Measurements from ENCODE around the gene CCDC107.
"Not testable (repeated sequence)": the region's sequence is repeated elsewhere in the genome, so short reads cannot be mapped to it uniquely, and the experiment has no call there.

CCDC107 gene, protein sequence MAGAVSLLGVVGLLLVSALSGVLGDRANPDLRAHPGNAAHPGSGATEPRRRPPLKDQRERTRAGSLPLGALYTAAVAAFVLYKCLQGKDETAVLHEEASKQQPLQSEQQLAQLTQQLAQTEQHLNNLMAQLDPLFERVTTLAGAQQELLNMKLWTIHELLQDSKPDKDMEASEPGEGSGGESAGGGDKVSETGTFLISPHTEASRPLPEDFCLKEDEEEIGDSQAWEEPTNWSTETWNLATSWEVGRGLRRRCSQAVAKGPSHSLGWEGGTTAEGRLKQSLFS

DNA sequence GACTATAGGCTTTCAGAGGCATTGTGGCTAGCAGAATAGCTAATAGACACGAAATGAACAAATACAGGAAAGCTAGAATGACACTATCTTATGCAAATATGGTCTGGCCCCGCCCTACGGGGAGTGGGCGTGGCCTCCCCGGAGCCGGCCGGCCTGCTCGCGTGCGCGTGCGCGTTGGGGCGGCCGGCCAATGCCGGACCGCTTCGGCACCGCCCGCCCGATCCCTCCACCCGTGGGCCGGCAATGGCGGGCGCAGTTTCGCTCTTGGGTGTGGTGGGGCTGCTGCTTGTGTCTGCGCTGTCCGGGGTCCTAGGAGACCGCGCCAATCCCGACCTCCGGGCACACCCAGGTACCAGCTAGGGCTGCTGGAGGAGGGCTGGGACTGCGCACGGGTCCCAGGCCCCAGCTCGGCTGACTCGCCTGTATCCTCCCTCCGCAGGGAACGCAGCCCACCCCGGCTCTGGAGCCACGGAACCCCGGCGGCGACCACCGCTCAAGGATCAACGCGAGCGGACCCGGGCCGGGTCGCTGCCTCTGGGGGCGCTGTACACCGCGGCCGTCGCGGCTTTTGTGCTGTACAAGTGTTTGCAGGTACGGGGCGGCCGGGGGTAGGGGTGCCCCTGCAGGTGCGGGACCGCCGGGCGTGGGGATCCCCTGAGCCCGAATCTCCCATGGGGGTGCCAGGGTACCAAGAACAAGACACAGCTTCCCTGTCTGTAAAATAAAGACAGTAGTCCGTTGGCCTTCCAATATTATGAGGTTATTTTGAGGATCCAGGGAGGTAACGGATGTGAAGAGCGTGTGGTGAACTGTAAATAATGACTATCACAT, at the start of gene CCDC107:
Gene CCDC107, plus strand, starts transcription at position 156 of the 831 bp plus-strand sequence. Its CDS starts 88 bp downstream, at position 244.
- peak; percentile 94 to 95 for DNase-seq

DNA sequence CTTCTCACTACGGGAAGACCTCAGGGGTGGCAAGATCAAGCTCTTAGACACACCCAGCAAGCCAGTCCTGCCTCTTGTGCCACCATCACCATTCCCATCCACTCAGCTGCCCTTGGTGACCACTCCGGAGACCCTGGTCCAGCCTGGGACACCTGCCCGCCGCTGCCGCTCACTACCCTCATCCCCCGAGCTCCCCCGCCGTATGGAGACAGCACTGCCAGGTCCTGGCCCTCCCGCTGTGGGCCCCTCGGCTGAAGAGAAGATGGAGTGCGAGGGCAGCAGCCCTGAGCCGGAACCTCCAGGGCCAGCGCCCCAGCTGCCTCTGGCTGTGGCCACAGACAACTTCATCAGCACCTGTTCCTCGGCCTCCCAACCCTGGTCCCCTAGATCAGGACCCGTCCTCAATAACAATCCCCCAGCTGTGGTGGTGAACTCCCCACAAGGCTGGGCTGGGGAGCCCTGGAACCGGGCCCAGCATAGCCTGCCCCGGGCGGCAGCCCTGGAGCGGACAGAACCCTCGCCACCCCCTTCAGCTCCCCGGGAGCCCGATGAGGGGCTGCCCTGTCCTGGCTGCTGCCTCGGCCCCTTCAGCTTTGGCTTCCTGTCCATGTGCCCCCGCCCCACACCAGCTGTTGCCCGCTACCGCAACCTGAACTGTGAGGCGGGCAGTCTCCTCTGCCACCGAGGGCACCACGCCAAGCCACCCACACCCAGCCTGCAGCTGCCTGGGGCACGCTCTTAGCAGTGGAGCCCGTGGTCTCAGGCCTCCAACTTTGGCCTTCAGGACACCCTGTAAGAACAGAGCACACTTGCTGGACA, 48.9 kb upstream of the CCDC107 start:
- no peak for DNase-seq

DNA sequence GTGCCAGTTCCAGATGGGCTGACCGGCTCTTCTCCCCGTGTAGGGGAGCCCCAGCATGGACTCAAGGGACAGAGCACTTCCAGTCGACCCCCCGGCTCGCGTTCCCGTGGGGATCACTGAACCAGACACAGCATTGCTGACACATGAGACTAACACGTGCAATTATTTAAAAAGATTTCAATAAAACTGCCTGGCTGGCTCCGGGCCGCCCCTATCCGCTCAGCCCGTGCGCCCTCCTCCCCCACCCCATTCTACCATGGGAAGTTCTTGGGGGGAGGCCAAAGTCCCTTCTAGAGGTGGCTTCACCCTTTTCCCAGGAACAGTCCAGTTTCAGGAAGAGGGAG, 48.3 kb upstream of the CCDC107 start:
- DNase-seq = no peak

DNA sequence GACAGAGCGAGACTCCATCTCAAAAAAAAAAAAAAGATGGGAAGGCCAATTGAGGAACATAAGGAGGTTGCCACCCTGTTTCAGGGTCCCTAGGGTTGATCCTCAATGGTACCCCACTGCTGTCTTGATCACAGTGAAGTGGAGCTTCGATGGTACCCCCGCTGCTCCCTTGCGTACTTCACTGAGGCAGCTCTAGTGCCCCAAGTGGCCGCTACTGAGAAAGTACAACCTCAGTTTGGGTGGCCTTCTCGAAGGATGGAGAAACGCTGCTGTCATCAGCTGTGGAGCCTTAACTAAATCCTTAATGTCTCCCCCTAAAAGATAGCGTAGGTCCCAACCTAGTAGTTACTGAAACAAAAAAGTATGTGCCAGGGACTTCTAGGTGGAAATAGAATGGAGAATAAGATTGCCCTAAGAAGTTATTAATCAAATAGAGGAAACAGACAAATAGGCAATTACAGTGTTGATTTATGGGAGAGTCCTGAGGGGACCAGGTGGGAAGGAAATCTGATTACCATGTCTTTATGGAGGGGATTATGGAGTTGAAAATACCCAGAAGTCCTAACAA, 46.8 kb upstream of the CCDC107 start:
- DNase-seq = peak in 1 of 2 experiments; percentile 37

DNA sequence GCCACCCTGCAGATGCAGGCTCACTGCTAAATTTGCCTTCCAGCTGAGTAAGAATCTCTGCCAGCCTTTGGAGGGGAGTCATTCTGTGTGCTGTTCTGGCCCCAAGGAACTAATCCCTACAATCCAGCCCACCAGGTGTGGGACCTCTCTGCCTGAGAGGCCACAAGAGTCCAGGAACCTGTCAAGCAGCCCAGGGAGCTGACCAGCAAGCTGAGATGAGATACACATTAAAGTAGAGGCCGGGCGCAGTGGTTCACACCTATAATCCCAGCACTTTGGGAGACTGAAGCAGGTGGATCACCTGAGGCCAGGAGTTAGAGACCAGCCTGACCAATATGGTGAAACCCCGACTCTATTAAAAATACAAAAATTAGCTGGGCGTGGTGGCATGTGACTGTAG, 46.0 kb upstream of the CCDC107 start:
- DNase-seq = not testable (repeated sequence)

DNA sequence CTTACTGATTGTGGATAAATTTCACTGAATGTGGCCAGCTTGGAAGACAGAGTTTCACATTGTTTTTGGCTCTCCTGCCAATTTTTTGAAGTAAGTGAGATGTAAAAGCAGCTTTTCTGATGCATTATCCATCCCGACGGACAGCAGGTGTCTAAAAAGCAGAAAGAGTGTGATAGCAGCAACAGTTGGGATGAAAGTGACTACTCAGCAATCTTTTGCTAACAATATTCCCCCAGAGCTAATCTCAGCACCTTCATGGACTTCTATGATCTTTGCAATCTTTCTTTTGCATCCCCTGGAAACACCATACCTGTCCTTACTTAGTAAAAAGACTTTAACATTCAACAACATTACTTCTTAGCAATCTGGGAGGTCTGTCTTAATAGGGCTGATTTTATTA, 45.2 kb upstream of the CCDC107 start:
- no peak for DNase-seq

DNA sequence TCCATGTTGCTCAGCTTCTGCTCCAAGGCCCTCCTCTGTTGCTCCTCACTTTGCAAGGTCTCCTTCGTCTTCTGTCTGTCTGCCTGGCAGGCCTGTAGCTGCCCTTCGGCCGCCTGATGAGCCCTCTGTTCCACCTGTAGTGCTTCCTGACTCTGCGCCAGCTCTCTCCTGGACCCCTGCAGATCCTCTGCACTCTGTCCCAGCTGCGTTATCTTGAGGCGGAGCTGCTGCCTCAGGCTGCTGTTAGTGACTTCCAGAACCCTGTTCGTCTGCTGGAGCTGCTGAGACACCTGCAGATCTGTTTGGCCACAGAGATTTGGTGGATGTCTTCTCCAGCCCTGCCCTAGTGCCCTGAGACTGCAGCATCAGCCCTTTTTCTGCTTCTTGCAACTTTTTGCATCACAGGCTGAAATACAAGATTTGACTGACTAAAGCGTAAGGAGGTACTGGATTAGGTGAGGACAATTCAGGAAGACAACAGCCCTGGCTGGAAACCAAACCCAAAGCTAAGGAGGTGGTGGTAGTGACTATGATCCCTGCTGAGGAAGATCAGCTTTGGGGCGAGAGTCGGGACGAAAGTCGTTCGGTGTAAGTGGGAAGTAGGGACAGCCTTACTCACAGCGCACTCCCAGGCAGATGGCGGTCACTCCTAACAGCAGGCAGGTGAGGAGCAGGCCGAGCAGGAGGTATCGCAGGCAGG, 42.0 kb upstream of the CCDC107 start:
- no peak for DNase-seq

DNA sequence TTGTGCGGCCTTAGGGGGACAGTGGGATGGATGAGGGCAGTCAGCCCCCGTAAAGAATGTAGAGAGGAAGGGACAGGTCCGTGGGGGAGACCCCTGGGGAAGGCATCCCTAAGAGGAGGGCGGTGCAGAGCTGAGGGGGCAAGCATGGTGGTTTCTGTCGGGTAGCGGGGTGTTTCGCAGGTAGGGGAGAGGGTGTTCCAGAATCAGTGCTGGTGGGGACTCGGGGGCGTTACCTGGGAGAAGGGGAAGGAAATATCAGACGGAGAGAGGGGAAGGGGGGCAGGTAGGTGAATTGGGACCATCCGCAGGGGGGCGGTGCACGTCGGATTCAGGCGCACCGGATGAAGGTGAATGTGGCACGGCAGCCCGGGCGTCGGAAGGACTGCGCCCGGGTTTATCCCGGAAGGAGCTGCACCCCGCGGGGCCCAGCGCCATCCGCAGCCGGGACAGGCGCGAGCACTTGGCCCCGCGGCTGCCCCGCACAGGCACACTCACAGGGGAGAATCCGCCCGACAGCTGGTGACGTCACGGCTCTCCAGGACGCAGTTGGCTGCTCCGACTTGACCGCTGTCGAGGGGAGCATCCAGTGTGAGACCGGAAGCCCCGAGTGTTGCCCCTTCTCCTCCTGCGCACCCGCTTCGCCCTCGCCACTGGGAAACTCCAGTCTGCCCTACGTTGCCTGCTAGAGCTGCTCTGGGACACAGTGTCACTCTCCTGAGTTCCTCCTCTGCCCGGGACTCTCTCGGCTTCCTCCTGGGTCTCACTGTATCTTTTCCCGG, 41.2 kb upstream of the CCDC107 start:
- no peak for DNase-seq

DNA sequence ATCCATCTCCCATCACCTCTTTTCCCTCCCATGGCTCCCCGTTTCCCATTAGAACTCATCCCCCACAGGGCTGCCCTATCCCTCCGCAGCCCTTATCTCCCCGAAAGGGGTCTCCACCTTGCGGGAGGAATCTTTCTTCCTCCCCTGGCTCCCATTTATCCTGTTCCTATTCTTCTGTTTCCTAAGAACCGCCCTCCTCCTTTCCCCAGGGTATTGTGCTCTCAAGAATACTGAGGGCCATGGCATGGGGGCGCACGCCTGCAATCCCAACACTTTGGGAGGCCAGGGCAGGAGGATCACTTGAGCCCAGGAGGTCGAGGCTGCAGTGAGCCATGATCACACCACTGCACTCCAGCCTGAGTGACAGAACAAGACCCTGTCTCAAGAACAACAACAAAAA, 40.5 kb upstream of the CCDC107 start:
- no peak for DNase-seq

DNA sequence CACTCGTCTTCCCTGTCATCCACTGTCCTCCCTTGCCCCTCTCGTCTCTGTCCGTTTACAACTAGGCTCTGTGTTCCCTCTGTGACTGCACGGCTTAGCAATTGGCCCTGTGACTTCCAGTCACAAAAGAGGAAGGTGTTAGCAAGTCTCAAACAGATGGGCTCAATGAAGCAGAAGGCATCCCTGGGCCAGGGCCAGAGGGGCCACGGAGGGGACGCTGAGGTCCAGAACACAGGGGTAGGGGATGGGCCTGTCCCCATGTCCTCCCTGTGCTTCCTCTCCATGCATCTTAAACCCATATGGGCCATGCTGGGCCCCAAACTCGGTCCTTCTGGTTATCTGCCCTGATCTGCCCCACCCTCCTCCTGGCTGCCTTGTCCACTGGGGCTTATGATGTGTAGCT, 39.8 kb upstream of the CCDC107 start, which contains the start of gene CD72:
Gene CD72, minus strand, starts transcription at position 89 of the 403 bp plus-strand sequence. CDS start 110 bp downstream, outside the sequence.
- no peak for DNase-seq

DNA sequence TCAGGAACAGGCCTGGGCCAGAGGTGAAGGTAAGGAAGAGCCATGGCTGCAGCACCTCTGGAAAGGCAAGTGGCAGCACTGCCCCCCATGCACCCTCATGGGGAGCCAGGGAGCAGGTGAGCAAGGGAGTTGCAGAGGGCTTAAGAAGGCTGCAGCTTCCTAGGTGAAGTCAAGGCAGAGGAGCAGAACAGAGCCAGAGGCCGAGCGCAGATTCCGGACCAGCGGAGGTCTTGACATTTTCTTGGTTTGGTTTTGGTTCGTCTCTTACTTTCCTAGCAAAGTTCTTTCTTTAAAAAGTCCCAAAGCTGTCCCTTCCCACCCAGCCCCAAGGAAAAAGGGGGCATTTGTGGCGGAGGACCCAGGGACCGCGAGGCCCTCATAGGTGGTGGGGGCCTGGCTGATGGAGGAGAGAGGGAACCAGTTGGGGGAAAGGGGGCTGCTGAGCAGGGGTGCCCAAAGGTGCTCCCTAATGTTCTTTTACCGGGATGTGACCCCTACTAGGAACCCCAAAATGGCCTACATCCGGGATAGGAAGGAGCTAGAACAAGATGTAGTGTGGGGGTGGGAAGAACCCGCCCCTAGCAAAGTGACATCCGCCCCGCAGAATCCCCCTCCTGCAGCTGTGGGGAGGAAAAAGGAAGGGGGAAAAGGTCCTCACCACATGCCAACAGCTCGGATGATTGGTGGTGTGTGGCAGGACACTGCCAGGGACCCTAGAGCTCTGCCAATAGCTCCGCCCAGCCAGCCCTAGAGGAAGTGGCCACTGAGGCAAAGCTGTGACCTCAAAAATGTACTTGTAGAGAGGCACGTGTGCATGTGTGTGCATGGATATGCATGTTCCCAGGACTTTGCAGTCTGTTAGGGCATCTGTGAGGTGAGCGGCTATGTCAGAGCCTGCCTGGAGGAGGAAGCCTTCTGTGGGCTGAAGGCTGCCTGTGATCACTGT, 39.0 kb upstream of the CCDC107 start:
- DNase-seq = no peak

DNA sequence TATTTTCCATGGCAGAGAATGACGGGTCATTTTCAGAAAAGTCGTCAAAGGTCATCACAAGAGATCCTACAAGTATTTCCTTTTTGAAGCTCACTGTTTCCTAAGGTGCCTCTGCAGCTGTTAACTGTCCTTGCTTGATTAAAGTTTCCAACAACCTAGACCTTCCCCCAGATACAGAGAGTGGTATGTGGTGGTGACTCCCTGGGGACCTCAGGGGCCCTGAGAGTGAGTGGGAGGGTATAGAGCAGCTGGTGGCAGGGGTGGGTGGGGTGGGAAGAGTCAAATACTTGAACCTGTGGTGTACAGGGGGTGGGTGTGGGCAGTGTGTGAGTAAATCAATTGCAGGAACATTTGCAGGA, 38.3 kb upstream of the CCDC107 start:
- no peak for DNase-seq

DNA sequence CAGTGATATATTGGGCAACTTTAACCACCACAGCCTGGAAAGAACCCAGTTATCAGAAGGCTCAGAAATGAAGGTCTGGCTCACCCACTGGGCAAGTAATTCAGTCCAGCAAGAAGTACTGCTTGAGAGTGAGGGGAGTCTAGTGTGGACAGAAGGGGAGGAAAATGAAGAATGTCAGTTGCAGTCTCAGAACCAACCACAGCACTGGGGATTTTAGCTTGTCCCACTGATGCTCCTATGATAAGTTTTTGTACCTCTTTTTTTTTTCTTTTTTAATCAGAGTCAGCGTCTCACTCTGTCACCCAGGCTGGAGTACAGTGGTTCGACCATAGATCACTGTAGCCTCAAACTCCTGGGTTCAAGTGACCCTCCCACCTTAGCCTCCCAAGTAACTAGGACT, 30.5 kb upstream of the CCDC107 start:
- no peak for DNase-seq

DNA sequence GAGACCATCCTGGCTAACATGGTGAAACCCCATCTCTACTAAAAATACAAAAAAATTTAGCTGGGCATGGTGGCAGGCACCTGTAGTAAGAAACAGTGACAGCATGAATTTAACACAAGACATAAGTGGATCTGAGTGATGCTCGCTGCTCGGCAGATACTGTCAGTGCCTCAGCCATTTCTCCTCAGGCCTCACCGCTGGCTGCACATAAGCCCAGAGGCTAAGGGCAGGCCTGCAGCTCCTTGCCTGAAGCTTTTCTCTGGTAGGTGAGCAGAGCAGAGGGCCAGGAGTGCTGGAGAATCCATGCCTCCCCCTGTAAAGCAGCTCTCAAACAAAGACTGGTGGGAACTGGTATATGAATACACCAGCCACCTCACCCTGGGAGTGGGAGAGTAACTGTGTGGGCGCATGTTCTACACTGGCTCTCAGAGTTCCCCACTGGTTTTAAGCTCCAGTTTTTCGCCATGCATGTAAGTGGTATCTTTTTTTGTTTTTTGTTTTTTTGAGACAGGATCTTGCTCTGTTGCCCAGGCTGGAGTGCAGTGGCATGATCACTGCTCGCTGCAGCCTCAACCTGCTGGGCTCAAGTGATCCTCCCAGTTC, 29.6 kb upstream of the CCDC107 start:
- DNase-seq = no peak

DNA sequence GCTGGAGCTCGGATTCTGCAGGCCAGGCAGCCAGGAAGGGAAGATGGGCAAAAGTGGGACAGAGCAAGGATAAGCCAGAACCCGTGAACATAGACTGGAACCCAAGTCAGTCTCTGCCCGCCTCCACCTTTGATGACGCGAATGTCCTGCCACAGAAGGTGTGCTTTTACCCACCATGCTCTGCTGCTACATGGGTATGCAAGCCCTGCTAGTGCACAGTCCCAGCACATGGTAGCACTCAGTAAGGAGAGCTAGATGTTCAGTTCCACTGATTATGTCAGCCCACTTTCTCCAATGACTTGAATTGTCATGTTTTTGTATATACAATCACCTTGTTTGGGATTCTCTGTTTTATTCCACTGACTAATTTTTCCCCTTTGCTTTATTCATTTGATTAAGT, 28.5 kb upstream of the CCDC107 start:
- DNase-seq = no peak

DNA sequence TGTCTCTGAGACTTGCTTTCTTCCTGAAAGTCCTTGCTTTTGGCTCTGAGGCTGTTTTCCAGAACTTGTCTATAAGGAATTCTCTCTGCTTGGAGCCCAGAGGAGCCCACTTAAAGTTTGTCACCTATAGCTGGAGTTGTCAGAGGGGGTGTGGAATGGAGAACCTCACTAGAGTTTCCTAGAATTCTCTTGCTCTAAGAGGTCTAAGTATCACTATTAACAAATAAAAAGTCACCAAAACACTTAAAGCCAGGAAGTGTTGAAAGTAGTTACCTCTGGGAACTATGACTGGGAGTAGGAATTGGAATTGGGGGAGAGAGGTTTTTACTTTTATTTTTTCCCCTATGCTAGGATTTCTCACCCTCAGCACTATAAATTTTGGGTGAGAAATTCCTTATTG, 22.4 kb upstream of the CCDC107 start:
- DNase-seq = no peak

DNA sequence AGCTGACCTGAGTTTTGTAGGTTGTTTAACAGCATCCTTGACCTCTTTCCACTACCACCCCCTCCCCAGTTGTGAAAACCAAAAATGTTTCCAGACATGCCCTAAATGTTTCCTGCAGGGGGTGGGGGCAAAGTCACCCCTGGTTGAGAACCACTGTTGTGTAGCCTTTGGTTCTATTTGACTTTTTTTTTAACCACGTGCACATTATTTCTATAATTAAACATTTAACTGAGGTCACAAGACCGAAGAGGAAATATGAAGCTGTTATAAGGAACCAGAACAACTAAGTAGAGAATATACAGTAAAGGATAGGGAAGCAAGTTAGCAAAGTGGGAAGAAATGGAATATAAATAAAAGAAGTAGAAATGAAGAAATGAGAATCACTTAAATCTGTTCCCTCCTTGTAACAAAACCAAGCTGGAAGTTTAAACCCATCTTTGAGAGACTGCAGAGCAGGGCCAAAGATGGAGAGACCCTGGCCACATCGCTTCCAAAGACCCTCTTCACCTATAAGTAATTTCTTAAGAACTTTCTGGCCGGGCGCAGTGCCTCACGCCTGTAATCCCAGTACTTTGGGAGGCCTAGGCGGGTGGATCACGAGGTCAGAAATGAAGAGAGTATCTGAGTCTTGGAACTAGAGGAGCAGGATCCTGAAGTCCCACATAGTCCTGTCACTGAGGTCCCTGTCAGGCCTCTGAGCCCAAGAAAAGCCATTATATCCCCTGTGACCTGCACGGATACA, 21.8 kb upstream of the CCDC107 start:
- no peak for DNase-seq

DNA sequence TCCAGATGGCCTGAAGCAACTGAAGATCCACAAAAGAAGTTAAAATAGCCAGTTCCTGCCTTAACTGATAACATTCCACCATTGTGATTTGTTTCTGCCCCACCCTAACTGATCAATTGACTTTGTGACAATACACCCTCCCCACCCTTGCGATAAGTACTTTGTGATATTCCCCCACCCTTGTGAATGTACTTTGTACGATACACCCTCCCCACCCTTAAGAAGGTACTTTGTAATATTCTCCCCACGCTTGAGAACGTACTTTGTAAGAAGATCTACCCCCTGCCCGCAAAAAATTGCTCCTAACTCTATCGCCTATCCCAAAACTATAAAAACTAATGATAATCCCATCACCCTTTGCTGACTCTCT, 21.2 kb upstream of the CCDC107 start:
- DNase-seq = not testable (repeated sequence)

DNA sequence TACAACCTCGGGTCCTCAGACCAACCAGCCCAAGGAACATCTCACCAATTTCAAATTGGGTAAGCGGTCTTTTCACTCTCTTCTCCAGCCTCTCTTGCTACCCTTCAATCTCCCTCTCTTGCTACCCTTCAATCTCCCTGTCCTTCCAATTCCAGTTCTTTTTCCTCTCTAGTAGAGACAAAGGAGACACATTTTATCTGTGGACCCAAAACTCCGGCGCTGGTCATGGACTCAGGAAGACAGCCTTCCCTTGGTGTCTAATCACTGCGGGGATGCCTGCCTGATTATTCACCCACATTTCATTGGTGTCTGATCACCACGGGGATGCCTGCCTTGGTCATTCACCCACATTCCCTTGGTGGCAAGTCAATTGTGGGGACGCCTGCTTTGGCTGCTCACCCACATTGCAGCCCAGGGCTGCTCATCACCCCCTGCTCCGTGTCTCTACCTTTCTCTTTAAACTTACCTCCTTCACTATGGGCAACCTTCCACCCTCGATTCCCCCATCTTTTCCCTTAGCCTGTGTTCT, 20.6 kb upstream of the CCDC107 start:
- DNase-seq = not testable (repeated sequence)
